HEK293 (cell line): ENCODE data around the gene PRR15L.
A peak's percentile ranks its signal among the peaks of the same experiment; 100 is the strongest.

Experiments used
- ATF2 ChIP-seq: fragments of 450-650 bp; formaldehyde crosslinking; IDR thresholded peaks from 2 replicates; pipeline ENCODE4 v1.5.1; 2016; ENCODE audit warnings: missing biosample characterization, missing genetic modification characterization, low read depth
- GLI2 ChIP-seq: fragments of 450-650 bp; formaldehyde crosslinking; IDR thresholded peaks from 2 replicates; pipeline ENCODE4; 2017; ENCODE audit warnings: missing biosample characterization, missing genetic modification characterization, low read depth, borderline replicate concordance
- HOXC10 ChIP-seq: sonication (generic); formaldehyde crosslinking; IDR thresholded peaks from 2 replicates; pipeline ENCODE4 v1.8.1; 2023; ENCODE audit warnings: mild to moderate bottlenecking, missing genetic modification reagents
- KLF16 ChIP-seq: fragments of 450-650 bp; formaldehyde crosslinking; IDR thresholded peaks from 2 replicates; pipeline ENCODE4 v1.5.1; 2017; ENCODE audit warnings: missing biosample characterization, missing genetic modification characterization
- SP2 ChIP-seq: fragments of 450-650 bp; formaldehyde crosslinking; IDR thresholded peaks from 2 replicates; pipeline ENCODE4 v1.5.1; 2016; ENCODE audit warnings: missing biosample characterization, missing genetic modification characterization
- YY1 ChIP-seq: fragments of 450-650 bp; formaldehyde crosslinking; IDR thresholded peaks from 2 replicates; pipeline ENCODE4 v1.5.1; 2018; ENCODE audit warnings: missing biosample characterization, missing genetic modification characterization
- ZNF202 ChIP-seq: fragments of 450-650 bp; formaldehyde crosslinking; IDR thresholded peaks from 2 replicates; pipeline ENCODE4 v1.5.1; 2016; ENCODE audit warnings: missing biosample characterization, missing genetic modification characterization, borderline replicate concordance
- ZNF513 ChIP-seq: fragments of 450-650 bp; IDR thresholded peaks from 2 replicates; pipeline ENCODE4 v1.5.1; 2018; ENCODE audit warnings: missing biosample characterization, missing genetic modification characterization
- ZNF530 ChIP-seq: fragments of 450-650 bp; formaldehyde crosslinking; IDR thresholded peaks from 2 replicates; pipeline ENCODE4 v1.5.1; 2016; ENCODE audit warnings: low read depth, missing biosample characterization, missing genetic modification characterization
- ZXDB ChIP-seq: fragments of 450-650 bp; formaldehyde crosslinking; IDR thresholded peaks from 2 replicates; pipeline ENCODE4 v1.5.1; 2016; ENCODE audit warnings: missing biosample characterization, missing genetic modification characterization
- TF ChIP-seq, protein P1 (sequence below): fragments of 450-650 bp; formaldehyde crosslinking; IDR thresholded peaks from 2 replicates; pipeline ENCODE4 v1.5.1; 2016; ENCODE audit warnings: missing biosample characterization, missing genetic modification characterization

DNA sequence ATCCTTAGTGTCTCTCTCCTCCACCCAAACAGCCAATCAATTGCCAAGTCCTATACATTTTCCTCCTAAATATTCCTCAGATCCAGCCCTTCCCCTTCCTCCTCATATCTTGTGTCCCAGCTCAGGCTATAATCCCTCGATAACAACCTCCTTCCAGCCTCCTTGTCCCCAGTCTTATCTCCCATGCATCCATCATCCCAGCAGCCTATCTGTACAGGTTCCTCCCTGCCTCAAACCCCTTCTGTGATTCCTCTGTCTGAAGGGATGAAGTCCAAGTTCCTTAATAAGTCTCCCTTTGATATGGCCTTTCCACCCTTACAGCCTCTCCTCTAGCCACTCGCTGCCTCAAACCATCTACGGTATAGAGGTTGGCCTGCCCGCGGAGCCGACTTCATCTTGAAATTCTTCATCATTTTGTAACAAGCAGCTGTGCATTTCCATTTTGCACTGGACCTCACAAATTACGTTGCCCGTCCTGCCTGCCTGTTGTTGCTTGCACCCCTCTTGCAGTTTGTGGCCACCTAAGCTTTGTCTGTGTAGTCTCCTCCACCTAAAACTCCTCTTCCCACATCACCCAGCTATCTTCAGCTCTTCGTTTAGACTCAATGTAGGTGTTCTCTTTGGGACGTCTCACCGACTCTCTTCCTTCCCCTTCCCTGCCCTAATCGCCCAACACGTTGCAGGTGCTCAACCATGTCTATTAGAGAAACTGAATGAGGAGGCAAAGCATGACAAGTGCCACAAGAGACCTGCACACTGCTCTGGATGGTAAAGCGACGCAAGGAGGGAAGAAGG is 12.4 kb upstream of the PRR15L start:
- TF ChIP-seq, protein P1, sequence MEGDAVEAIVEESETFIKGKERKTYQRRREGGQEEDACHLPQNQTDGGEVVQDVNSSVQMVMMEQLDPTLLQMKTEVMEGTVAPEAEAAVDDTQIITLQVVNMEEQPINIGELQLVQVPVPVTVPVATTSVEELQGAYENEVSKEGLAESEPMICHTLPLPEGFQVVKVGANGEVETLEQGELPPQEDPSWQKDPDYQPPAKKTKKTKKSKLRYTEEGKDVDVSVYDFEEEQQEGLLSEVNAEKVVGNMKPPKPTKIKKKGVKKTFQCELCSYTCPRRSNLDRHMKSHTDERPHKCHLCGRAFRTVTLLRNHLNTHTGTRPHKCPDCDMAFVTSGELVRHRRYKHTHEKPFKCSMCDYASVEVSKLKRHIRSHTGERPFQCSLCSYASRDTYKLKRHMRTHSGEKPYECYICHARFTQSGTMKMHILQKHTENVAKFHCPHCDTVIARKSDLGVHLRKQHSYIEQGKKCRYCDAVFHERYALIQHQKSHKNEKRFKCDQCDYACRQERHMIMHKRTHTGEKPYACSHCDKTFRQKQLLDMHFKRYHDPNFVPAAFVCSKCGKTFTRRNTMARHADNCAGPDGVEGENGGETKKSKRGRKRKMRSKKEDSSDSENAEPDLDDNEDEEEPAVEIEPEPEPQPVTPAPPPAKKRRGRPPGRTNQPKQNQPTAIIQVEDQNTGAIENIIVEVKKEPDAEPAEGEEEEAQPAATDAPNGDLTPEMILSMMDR, result no peak
- no peak for TF ChIP-seq ATF2 (tag by site-specific recombination)
- no peak for TF ChIP-seq YY1
- TF ChIP-seq GLI2 (tag by site-specific recombination), result no peak
- TF ChIP-seq KLF16, result peak; percentile 15; the same call in 1 of the 2 replicates
- TF ChIP-seq ZNF530 (tag by site-specific recombination), result no peak
- TF ChIP-seq SP2 (tag by site-specific recombination), result no peak
- TF ChIP-seq ZXDB (tag by site-specific recombination), result no peak
- TF ChIP-seq ZNF513, result no peak
- no peak for TF ChIP-seq HOXC10 (CRISPR knock-in tag)
- TF ChIP-seq ZNF202, result no peak
